ENCODE measurements around the gene TMEM178A. TPM values are rescaled to one million over a fixed set of nuclear protein-coding genes. Genes with fewer than 3 reads are reported as not detected.

Gene TMEM178A
- total and polyA plus RNA-seq, 2 experiments from 2014 or later = 0.32 TPM; not detected in 1

DNA sequence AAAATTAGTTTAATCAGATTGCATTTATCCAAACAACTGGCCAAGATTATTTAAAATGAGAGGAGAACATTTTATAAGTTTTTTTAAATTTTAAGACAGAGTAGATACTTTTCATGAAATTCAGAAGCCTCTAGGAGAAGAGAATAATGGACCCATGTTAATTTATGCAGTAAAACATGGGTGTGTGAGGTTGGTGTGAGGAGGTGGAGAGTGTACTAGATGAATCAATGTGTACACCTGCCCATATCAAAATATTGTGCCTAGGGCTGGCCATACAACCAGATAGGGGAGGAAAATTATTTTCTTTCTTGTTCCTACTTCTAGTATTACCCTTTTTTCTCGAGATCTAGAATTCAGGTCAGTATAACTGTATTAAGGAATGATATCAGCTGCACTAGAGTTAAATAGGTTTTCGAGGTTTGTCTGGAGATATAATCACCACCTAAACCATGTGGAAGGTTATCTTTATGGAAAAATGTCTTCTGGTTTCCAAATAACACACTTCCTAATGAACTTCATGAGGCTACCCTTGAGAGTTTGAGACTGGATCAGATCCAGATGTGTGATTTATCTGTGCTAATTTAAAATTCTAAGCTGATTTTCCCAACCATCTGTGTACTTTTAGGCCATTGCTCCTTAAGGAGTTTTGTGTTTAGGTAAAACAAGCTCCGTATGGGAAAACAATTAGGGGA is 37.6 kb downstream of the TMEM178A start:
- H3K9me3 ChIP-seq (ENCODE audit: low read depth) = peaks cover 6% of the 10 kb centered on the region
- in situ Hi-C loops (cut with MboI) = no loop called here
- H3K79me2 ChIP-seq (ENCODE audit: insufficient read depth) = no peaks in the 10 kb centered on the region
- no peaks in the 10 kb centered on the region for H4K20me1 ChIP-seq (ENCODE audit: insufficient read depth)
- WGBS, 2 experiments (ENCODE audit: low coverage in 1 of 2, low lambda C conversion rate in 2 of 2, missing lambda C conversion rate in 2 of 2) = 30 to 33% methylated on average over 3 of the region's 3 CpGs
- no peaks in the 10 kb centered on the region for H3K36me3 ChIP-seq (ENCODE audit: low read depth)
- no peak overlapping the region for H3K9ac ChIP-seq
- H3K4me3 ChIP-seq = no peak overlapping the region
- no peaks in the 10 kb centered on the region for H3K4me1 ChIP-seq (ENCODE audit: insufficient read depth)
- TF ChIP-seq EZH2phosphoT487 (IDR thresholded peaks at IDR 0.05; ENCODE audit: insufficient read depth, low read depth) = no peak
- TF ChIP-seq EZH2 (IDR thresholded peaks at IDR 0.05; ENCODE audit: insufficient read depth, poor library complexity, severe bottlenecking) = no peak
- no peak overlapping the region for H2AFZ ChIP-seq
- H3K9me2 ChIP-seq (ENCODE audit: insufficient read depth) = no peaks in the 10 kb centered on the region
- H3K27me3 ChIP-seq (replicated peaks; ENCODE audit: insufficient read depth) = 0 out of 2 replicates have a peak, but pooled peaks cover 4% of the 10 kb centered on the region
- DNase-seq = no peak
- H3K27ac ChIP-seq = no peak overlapping the region
- no peak overlapping the region for H3K4me2 ChIP-seq (ENCODE audit: unreplicated experiment)
- no peaks in the 10 kb centered on the region for H3F3A ChIP-seq (ENCODE audit: insufficient read depth)

DNA sequence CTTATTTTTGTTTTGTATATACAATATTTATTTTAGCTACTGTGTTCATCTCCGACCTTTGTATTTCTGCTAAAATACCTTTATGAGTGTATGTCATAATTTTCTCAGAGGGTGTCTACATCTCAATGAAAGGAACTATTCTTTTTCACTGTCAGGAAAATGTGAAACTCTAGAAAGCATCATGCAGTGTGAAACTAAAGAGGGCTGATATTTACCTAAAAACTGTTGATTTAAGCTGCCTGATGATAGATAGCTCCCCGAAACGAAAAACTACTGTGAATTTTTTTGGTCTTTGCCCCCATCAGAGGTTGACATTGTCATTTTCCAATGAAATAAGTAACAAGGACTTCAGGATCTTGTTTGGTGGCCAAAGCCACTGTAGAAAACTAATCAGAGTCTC is 38.8 kb downstream of the TMEM178A start:
- DNase-seq = no peak
- Histone ChIP-seq H3K9me2 (ENCODE audit: insufficient read depth) (no peaks in the 10 kb centered on the region), H3K36me3 (ENCODE audit: low read depth) (no peaks in the 10 kb centered on the region), H3K4me3 (no peak overlapping the region), H3K79me2 (ENCODE audit: insufficient read depth) (no peaks in the 10 kb centered on the region), H3K27ac (no peak overlapping the region), H3K9ac (no peak overlapping the region), H3K4me1 (ENCODE audit: insufficient read depth) (no peaks in the 10 kb centered on the region), H3F3A (ENCODE audit: insufficient read depth) (no peaks in the 10 kb centered on the region), H3K9me3 (ENCODE audit: low read depth) (peaks cover 6% of the 10 kb centered on the region), H3K27me3 (replicated peaks; ENCODE audit: insufficient read depth) (0 out of 2 replicates have a peak, but pooled peaks cover 4% of the 10 kb centered on the region), H2AFZ (no peak overlapping the region), H4K20me1 (ENCODE audit: insufficient read depth) (no peaks in the 10 kb centered on the region), H3K4me2 (ENCODE audit: unreplicated experiment) (no peak overlapping the region)
- no peak for TF ChIP-seq EZH2phosphoT487 (IDR thresholded peaks at IDR 0.05; ENCODE audit: insufficient read depth, low read depth)
- TF ChIP-seq EZH2 (IDR thresholded peaks at IDR 0.05; ENCODE audit: insufficient read depth, poor library complexity, severe bottlenecking) = no peak
- in situ Hi-C loops (cut with MboI) = no loop called here
- WGBS, 2 experiments (ENCODE audit: low coverage in 1 of 2, low lambda C conversion rate in 2 of 2, missing lambda C conversion rate in 2 of 2) = 71 to 76% methylated on average over 3 of the region's 3 CpGs

DNA sequence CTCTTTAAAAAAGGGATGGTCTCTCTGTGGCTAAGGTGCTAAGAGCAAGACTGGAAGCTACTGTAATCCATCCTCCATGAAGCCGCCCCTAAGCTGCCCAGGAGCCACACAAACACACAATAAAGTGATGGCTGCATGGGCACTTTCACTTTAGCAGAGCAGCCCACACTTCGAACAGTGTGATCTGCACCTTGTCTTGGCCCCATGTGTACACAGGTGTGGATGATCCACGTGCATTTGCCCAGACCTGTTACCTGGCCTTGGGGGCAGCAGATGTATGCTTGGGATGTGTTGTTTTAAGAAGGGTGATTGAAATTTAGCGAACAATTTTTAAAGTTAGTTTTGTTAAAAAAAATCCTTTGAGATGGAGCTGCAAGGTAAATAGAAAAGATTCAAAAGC is 39.9 kb downstream of the TMEM178A start:
- H3K4me2 ChIP-seq (ENCODE audit: unreplicated experiment) = no peak overlapping the region
- H4K20me1 ChIP-seq (ENCODE audit: insufficient read depth) = no peaks in the 10 kb centered on the region
- H3K27me3 ChIP-seq (replicated peaks; ENCODE audit: insufficient read depth) = 0 out of 2 replicates have a peak, but pooled peaks cover 4% of the 10 kb centered on the region
- no peaks in the 10 kb centered on the region for H3K9me2 ChIP-seq (ENCODE audit: insufficient read depth)
- no peaks in the 10 kb centered on the region for H3K4me1 ChIP-seq (ENCODE audit: insufficient read depth)
- in situ Hi-C loops (cut with MboI) = no loop called here
- H3K4me3 ChIP-seq = no peak overlapping the region
- no peak overlapping the region for H3K27ac ChIP-seq
- H3K9me3 ChIP-seq (ENCODE audit: low read depth) = no peaks in the 10 kb centered on the region
- no peak overlapping the region for H3K9ac ChIP-seq
- no peak for TF ChIP-seq EZH2 (IDR thresholded peaks at IDR 0.05; ENCODE audit: insufficient read depth, poor library complexity, severe bottlenecking)
- no peak for TF ChIP-seq EZH2phosphoT487 (IDR thresholded peaks at IDR 0.05; ENCODE audit: insufficient read depth, low read depth)
- no peak overlapping the region for H2AFZ ChIP-seq
- H3K79me2 ChIP-seq (ENCODE audit: insufficient read depth) = no peaks in the 10 kb centered on the region
- 51 to 52% methylated on average over 4 of the region's 4 CpGs for WGBS, 2 experiments (ENCODE audit: low coverage in 1 of 2, low lambda C conversion rate in 2 of 2, missing lambda C conversion rate in 2 of 2)
- no peaks in the 10 kb centered on the region for H3F3A ChIP-seq (ENCODE audit: insufficient read depth)
- no peaks in the 10 kb centered on the region for H3K36me3 ChIP-seq (ENCODE audit: low read depth)
- DNase-seq = no peak

DNA sequence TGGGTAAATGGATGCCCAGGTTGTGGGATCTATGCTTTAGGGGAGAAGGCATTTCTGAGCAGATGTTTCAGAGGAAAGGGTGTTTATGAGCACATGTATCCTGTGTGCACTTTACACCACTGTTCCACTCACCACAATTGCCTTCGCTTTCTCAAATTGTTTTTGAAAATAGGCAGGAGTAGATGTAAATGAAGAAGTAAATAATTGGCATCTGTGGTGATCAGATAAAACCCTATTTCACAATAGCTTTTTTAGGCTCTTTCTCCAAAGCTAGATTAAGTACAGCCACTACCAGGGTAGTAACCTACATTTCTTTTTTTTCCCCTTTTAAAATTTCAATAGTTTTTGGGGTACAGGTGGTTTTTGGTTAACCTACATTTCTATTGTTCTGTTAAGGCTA is 40.6 kb downstream of the TMEM178A start:
- Histone ChIP-seq H3K4me2 (ENCODE audit: unreplicated experiment) (no peak overlapping the region), H3K27me3 (replicated peaks; ENCODE audit: insufficient read depth) (0 out of 2 replicates have a peak, but pooled peaks cover 4% of the 10 kb centered on the region), H4K20me1 (ENCODE audit: insufficient read depth) (no peaks in the 10 kb centered on the region), H2AFZ (no peak overlapping the region), H3K79me2 (ENCODE audit: insufficient read depth) (no peaks in the 10 kb centered on the region), H3K4me1 (ENCODE audit: insufficient read depth) (no peaks in the 10 kb centered on the region), H3K4me3 (no peak overlapping the region), H3K9ac (no peak overlapping the region), H3K9me2 (ENCODE audit: insufficient read depth) (no peaks in the 10 kb centered on the region), H3K9me3 (ENCODE audit: low read depth) (no peaks in the 10 kb centered on the region), H3K36me3 (ENCODE audit: low read depth) (no peaks in the 10 kb centered on the region), H3K27ac (no peak overlapping the region), H3F3A (ENCODE audit: insufficient read depth) (no peaks in the 10 kb centered on the region)
- DNase-seq = no peak
- in situ Hi-C loops (cut with MboI) = no loop called here
- 91 to 97% methylated on average over 1 of the region's 1 CpG for WGBS, 2 experiments (ENCODE audit: low coverage in 1 of 2, low lambda C conversion rate in 2 of 2, missing lambda C conversion rate in 2 of 2)
- no peak for TF ChIP-seq EZH2 (IDR thresholded peaks at IDR 0.05; ENCODE audit: insufficient read depth, poor library complexity, severe bottlenecking)
- TF ChIP-seq EZH2phosphoT487 (IDR thresholded peaks at IDR 0.05; ENCODE audit: insufficient read depth, low read depth) = no peak

All from GM23248 (cell line).